HL-60/S4 treated with phorbol 12-myristate 13-acetate at 8.2 ng/mL for 4 days and 3 days (cell line): ENCODE results near the gene ECM2.

Source experiments
- in situ Hi-C: fragments of 300-500 bp; cut with MboI; formaldehyde crosslinking; loops from 2 replicates; pipeline ENCODE4 v1.15.0; 2022; ENCODE audit warnings: low sequenced_read_pairs

ECM2 gene

GRCh38 chr9:92468206-92468605 is 67.6 kb downstream of the ECM2 start:
- in situ Hi-C loops, result no loop called here

- in situ Hi-C loops, result no loop called here
Measured at GRCh38 chr9:92467511-92467910, 68.3 kb downstream of the ECM2 start.

DNA sequence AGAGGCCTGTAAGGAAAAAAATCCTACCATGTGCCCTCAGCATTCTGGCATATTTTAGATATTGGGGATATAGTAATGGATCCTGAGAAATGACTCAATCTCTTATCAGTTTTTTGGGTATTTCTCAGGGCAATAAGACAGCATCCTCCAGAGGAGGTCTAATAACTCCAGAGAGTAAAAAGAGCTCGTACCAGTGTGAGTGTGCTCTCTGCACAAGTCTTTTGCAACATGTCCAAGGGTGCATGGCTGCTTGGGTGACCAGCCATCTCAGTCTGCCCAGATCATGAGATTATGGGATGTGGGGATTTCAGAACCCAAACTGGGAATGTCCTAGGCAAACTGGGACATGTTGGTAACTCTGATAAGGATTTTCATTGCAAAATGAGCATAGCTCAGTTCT is 68.7 kb downstream of the ECM2 start:
- in situ Hi-C loops, result no loop called here

DNA sequence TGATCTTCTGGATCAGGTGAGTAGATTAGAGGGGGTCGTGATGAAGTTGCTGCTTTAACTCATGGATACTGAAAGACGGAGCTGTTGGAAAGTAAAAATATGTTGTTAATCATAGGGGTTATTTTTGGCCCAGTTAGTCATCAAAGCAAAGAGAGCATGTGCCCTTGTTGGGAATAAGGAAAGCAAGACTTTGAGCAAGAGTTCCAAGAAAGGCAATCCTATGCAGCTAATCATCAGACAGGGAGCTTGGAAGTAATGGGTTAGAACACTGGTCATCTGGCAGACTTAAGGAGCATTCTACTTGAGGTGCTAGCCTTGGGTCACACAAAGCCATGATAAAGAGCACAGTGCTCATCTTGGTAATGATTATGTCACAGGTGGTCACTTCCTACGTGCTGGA is 71.8 kb downstream of the ECM2 start:
- in situ Hi-C loops, result no loop called here

DNA sequence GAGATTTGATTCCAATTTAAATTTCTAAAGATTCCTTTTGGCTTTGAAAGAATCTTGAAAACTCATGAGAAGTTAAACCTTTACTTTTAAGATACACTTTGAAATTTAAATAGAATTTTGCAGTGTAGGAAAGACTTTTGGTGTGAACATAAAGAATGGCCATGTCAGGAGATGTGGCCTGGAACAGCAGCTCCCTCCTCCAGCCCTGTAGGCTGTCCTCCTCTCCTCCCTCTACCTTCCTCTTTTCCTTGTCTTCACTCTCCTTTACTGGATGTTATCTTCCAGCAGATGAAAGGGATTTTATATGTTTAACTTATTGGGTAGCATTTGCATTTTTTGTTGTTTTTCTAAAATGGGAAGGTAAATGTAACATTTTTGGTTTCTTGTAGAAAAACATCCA is 72.4 kb downstream of the ECM2 start:
- in situ Hi-C loops, result no loop called here

DNA sequence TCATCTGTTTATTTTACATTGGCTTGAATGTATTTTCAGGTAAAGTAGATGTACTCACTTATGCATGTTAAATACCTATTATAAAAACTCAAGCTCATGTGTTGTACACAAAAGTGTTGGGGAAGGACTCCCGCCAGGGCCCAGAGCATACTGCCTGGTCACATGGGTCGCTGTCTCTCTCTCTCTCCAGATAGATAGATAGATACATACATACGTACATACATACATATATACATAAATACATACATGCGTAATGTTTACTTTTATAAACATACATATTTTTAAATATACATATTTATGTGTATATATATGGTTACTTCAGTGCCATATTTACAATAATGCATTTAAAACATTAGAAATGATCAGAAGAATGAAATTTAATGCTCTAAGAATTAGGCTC is 78.2 kb downstream of the ECM2 start:
- in situ Hi-C loops, result no loop called here

GRCh38 chr9:92455217-92455616 is 80.6 kb downstream of the ECM2 start:
- in situ Hi-C loops, result no loop called here

- in situ Hi-C loops, result no loop called here
Measured at GRCh38 chr9:92446536-92446935, 89.3 kb downstream of the ECM2 start.
